ENCODE data around the gene PLIN5.
A peak's percentile ranks its signal among the peaks of the same experiment; 100 is the strongest.
"Not testable (repeated sequence)": the region's sequence is repeated elsewhere in the genome, so short reads cannot be mapped to it uniquely, and the experiment has no call there.

The PLIN5 gene

DNA sequence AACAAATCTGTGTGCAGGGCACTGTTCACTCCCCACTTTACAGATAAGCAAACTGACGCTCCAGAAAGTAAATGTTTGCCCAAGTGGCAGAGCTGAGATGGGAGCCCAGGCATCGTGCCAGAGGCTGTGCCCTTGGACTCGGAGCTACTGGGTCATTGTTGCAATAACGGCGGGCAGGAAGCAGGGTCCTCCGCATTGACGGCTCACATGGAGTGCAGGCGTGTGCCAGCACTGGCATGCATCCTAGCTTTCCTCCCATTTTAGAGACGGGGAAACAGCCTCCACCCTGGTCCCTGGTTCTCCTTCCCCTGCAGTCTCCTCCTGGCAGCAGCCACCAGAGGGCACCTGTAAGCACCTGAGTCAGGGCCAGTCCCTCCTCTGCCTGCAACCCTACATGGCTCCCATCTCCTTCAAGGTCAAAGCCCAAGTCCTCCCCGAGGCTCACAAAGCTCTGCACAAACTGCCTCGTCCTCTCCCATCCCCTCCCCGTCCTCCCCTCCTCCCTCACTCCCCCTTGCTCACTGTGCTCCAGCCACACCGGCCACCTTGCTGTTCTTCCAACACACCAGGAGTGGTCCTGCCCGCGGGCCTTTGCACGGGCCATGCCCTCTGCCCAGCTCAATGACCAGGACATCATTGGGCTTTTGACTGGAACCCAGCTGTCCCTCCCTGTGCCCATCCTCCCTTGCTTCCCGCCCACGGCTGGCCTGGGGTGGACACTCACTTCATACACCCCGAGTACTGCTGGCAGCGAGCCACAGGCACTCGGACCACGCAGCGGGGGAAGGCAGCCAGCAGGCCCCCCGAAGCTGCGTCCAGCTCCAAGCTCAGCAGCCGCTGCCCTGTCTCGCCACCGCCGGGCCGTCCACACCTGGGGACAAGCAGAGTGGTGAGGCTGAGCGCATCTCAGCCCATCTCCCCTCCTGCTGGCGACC is 12.5 kb upstream of the PLIN5 start:
- Histone ChIP-seq H3K36me3 (peaks cover 68% of the 10 kb centered on the region), H3K27me3 (ENCODE audit: insufficient read depth, low read depth, severe bottlenecking) (no peaks in the 10 kb centered on the region), H3K4me3 (ENCODE audit: low read depth, low read length) (no peak overlapping the region), H3K27ac (no peak overlapping the region), H3K9me3 (ENCODE audit: severe bottlenecking) (no peaks in the 10 kb centered on the region)
- peak; percentile 47 for DNase-seq
- TF ChIP-seq, protein P1, sequence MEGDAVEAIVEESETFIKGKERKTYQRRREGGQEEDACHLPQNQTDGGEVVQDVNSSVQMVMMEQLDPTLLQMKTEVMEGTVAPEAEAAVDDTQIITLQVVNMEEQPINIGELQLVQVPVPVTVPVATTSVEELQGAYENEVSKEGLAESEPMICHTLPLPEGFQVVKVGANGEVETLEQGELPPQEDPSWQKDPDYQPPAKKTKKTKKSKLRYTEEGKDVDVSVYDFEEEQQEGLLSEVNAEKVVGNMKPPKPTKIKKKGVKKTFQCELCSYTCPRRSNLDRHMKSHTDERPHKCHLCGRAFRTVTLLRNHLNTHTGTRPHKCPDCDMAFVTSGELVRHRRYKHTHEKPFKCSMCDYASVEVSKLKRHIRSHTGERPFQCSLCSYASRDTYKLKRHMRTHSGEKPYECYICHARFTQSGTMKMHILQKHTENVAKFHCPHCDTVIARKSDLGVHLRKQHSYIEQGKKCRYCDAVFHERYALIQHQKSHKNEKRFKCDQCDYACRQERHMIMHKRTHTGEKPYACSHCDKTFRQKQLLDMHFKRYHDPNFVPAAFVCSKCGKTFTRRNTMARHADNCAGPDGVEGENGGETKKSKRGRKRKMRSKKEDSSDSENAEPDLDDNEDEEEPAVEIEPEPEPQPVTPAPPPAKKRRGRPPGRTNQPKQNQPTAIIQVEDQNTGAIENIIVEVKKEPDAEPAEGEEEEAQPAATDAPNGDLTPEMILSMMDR (IDR thresholded peaks at IDR 0.05; ENCODE audit: low read depth, low read length), result peak; percentile 65

DNA sequence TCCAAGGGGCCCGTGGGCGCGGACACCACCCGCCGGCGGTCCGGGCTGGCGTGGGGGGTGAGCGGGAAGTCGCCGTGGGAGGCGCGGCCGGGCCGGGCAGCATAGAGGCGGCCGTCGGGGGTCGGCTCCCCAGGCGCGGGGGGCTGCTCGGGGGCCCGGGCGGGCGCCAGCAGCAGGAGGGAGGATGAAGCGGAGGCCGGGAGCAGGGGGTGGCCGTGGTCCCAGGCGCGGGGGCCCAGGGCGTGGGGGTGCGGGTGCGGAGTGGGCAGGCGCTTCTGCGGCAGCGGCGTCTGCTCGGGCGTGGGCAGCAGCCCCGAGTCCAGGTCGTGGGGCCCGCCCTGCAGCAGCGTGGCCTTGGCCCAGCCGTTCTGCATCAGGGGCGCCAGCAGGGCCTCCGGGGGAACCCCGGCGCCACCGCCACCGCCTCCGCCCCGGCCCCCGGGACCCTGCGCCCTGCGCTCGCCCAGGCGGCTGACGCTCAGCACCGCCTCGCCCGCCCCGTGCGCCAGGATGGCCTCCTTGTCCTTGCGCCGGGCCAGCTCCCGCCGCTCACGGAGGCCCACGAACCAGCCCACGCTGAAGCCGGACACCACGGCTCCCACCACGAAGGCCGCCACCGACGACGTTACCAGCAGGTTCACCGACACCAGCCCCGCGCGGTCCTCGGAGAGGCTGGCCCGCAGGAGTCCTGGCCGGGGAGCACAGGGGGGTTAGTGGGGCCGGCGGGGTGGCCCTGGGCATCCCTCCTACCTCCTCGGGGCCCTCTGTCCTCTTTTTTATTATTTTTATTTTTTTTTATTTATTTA is 9.0 kb upstream of the PLIN5 start:
- Histone ChIP-seq H3K27me3 (ENCODE audit: insufficient read depth, low read depth, severe bottlenecking) (no peaks in the 10 kb centered on the region), H3K9me3 (ENCODE audit: severe bottlenecking) (peaks cover 13% of the 10 kb centered on the region), H3K27ac (no peak overlapping the region), H3K36me3 (peaks cover 36% of the 10 kb centered on the region), H3K4me3 (ENCODE audit: low read depth, low read length) (no peak overlapping the region)
- TF ChIP-seq, protein P1 (IDR thresholded peaks at IDR 0.05; ENCODE audit: low read depth, low read length), result no peak
- DNase-seq, result no peak

DNA sequence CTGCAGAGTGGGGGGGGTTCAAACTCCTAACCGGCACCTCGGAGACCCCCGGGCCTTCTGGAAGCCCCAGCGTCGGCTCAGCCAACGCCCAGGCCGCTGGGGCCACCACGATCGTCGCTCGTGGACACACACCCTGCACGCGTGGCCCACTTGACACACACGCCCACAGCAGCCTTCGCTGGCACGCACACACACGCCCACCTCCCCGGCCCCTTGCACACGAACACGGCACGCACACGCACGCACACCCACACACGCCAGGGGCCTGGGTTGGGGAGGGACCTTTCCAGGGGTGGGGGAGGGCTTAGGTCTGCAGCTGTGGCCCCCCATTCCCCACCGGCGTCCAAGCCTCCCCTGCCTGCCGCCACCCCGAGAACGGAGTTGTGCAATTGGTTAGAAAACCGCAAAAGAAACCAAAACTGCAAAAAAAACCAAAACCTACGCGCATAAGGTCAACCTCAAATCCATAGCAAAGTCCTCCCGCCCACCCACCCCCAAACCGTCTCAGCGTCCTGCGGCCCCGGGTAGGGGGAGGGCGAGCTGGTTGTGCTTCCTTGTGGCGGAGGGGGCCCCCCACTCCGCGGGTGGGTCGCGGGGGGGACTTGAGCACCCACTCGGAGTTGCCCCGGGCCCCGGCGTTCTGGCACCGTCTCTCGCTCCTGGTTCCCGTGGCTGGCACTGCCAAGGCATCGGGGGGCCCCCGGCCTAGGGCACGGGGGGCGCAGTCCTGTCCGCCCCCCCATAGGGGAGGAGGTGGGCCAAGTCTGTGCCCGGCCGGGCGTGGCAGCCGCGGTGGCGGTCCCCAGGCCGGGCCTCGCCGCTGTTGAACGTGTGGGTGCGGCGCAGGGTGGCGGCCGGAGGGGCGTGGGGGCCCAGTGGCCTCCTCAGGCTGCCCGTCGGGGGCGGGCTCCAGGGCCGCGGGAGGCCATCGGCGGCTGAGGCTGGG is 8.1 kb upstream of the PLIN5 start:
- TF ChIP-seq, protein P1 (IDR thresholded peaks at IDR 0.05; ENCODE audit: low read depth, low read length), result no peak
- H3K4me3 ChIP-seq (ENCODE audit: low read depth, low read length), result no peak overlapping the region
- DNase-seq, result no peak
- no peak overlapping the region for H3K27ac ChIP-seq
- H3K27me3 ChIP-seq (ENCODE audit: insufficient read depth, low read depth, severe bottlenecking), result no peaks in the 10 kb centered on the region
- peaks cover 13% of the 10 kb centered on the region for H3K9me3 ChIP-seq (ENCODE audit: severe bottlenecking)
- H3K36me3 ChIP-seq, result peaks cover 27% of the 10 kb centered on the region

DNA sequence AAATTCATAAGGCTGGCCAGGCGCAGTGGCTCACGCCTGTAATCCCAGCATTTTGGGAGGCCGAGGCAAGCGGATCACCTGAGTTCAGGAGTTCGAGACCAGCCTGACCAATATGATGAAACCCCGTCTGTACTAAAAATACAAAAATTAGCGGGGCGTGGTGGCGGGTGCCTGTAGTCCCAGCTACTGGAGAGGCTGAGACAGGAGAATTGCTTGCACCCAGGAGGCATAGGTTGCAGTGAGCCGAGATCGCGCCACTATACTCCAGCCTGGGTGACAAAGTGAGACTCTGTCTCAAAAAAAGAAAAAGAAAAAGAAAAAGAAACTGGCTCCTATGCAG is 6.8 kb upstream of the PLIN5 start:
- H3K4me3 ChIP-seq (ENCODE audit: low read depth, low read length); H3K27ac ChIP-seq; H3K27me3 ChIP-seq (ENCODE audit: insufficient read depth, low read depth, severe bottlenecking); DNase-seq: not testable (repeated sequence)
- H3K36me3 ChIP-seq, result peaks cover 16% of the 10 kb centered on the region
- peaks cover 13% of the 10 kb centered on the region for H3K9me3 ChIP-seq (ENCODE audit: severe bottlenecking)

DNA sequence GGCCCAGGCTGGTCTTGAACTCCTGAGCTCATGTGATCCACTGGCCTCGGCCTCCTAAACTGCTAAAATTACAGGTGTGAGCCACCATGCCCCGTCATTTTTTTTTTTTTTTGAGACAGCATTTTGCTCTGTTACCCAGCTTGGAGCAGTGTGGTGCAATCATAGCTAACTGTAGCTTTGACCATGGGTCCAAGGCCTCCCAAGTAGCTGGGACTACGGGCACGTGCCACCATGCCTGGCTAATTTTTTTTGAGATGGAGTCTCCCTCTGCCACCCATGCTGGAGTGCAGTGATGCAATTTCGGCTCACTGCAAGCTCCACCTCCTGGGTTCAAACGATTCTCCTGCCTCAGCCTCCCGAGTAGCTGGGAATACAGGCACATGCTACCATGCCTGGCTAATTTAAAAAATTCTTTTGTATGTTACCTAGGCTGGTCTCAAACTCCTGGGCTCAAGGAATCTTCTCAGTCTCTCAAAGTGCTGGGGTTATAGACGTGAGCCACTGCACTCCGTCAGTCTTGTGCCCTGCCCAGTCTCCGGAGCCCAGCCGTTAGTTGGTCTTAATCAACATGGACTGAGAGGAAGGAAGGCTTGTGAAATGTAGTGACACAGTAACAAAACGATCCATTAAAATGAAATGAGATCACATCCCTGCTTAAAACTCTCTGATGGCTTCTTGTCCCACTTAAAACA is 6.2 kb upstream of the PLIN5 start:
- no peak for DNase-seq
- H3K4me3 ChIP-seq (ENCODE audit: low read depth, low read length), result no peak overlapping the region
- H3K27me3 ChIP-seq (ENCODE audit: insufficient read depth, low read depth, severe bottlenecking), result no peaks in the 10 kb centered on the region
- no peak overlapping the region for H3K27ac ChIP-seq
- peaks cover 12% of the 10 kb centered on the region for H3K36me3 ChIP-seq
- TF ChIP-seq, protein P1 (IDR thresholded peaks at IDR 0.05; ENCODE audit: low read depth, low read length), result no peak
- H3K9me3 ChIP-seq (ENCODE audit: severe bottlenecking), result peaks cover 13% of the 10 kb centered on the region
